ENCODE data around the gene FOCAD.
A peak's percentile ranks its signal among the peaks of the same experiment; 100 is the strongest.

DNA sequence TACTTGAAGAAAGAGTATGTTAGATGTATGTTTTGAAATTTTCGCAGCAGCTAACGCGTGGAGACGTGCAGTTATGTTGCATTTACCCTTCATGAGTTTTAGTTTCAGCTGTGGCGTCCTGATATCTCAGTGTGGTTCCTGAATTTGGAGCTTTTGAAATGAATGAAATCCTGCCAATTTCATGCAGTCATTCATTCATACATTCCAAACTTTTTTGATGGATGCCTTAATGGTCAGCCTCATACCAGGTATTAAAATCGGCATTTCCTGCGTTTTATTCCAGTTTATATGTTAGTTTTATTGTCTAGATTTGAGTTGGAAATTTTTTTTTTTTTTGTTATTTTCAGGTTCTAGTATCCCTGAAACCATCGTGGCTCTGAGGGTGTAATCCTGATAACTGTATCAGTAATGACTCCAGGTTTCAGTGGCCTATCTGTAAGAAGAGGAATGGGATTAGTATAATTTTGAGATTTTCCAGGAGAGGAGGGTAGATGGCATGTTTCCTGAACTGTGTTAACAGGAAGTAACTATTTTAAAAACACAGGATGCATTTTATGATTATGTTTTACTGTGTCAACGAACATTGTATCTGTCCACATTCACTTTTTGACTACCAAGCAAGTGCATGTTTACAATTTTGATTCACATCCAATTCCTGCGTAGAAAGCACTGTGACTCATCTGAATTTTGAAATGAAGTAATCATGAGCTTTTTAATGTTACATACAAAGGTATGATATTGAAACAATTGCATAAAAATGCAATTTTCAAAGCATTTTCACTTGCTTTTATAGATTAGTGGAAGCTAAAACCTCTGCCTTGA lies 1.0 kb downstream of the FOCAD start:
- no peak for TF ChIP-seq CTCF (IDR thresholded peaks at IDR 0.05)
- peak in 3 of 4 donors; percentile 40 to 67 (median 43) for TF ChIP-seq POLR2AphosphoS5 (IDR thresholded peaks at IDR 0.05)
- TF ChIP-seq POLR2A (IDR thresholded peaks at IDR 0.05) = no peak
- TF ChIP-seq EP300 (IDR thresholded peaks at IDR 0.05) = no peak
